GM21526 (cell line): Measurements from ENCODE around the gene JPH2.

Experiments
- ATAC-seq: cut with Tn5 transposase; IDR thresholded peaks from one replicate; pipeline ENCODE4 v1.9.1; 2021; ENCODE audit warnings: moderate library complexity; ENCODE audit not compliant: unreplicated experiment, low FRiP score

JPH2 gene

GRCh38 chr20:44106615-44107014 lies 80.4 kb downstream of the JPH2 start:
- ATAC-seq = no peak

GRCh38 chr20:44104798-44105517 lies 82.0 kb downstream of the JPH2 start:
- ATAC-seq = no peak

- ATAC-seq = no peak
Measured at GRCh38 chr20:44102582-44102981, 84.4 kb downstream of the JPH2 start.

GRCh38 chr20:44099832-44100231 lies 87.2 kb downstream of the JPH2 start:
- no peak for ATAC-seq

GRCh38 chr20:44098657-44099056 lies 88.3 kb downstream of the JPH2 start:
- no peak for ATAC-seq

- ATAC-seq = no peak
Measured at GRCh38 chr20:44098256-44098630, 88.7 kb downstream of the JPH2 start.

GRCh38 chr20:44097521-44098255 lies 89.3 kb downstream of the JPH2 start:
- ATAC-seq = no peak

GRCh38 chr20:44095831-44096230 lies 91.2 kb downstream of the JPH2 start:
- ATAC-seq = no peak

GRCh38 chr20:44093249-44093582 lies 93.8 kb downstream of the JPH2 start:
- no peak for ATAC-seq

GRCh38 chr20:44092551-44093248 lies 94.3 kb downstream of the JPH2 start:
- ATAC-seq = no peak

GRCh38 chr20:44091026-44091425 lies 96.0 kb downstream of the JPH2 start:
- ATAC-seq = no peak

- ATAC-seq = no peak
Measured at GRCh38 chr20:44089987-44090674, 96.9 kb downstream of the JPH2 start.

- no peak for ATAC-seq
Measured at GRCh38 chr20:44087857-44088120, 99.2 kb downstream of the JPH2 start.

- ATAC-seq = no peak
Measured at GRCh38 chr20:44087051-44087856, 99.7 kb downstream of the JPH2 start.

- no peak for ATAC-seq
Measured at GRCh38 chr20:44085616-44086434, 101.2 kb downstream of the JPH2 start.

- no peak for ATAC-seq
Measured at GRCh38 chr20:44084891-44085290, 102.1 kb downstream of the JPH2 start.

- no peak for ATAC-seq
Measured at GRCh38 chr20:44084439-44084838, 102.5 kb downstream of the JPH2 start.

- ATAC-seq = no peak
Measured at GRCh38 chr20:44083220-44083933, 103.6 kb downstream of the JPH2 start.

- no peak for ATAC-seq
Measured at GRCh38 chr20:44081888-44082287, 105.1 kb downstream of the JPH2 start.
